Measurements from ENCODE around the gene JUN. TPM values are rescaled to one million over a fixed set of nuclear protein-coding genes. Genes with fewer than 3 reads are reported as not detected.
A peak's percentile ranks its signal among the peaks of the same experiment; 100 is the strongest.

Gene JUN
- total and polyA plus RNA-seq, 12 donors = 47.0 to 209 (median 78.0) TPM

GRCh38 chr1:58781541-58782177 lies 2.2 kb downstream of the JUN start:
- Histone ChIP-seq H3K36me3 (peaks cover 0 to 19% (median 6%) of the 10 kb centered on the region in 9 donors), H3K4me1 (peaks cover 0 to 33% (median 22%) of the 10 kb centered on the region in 9 donors), H3K4me3 (peak overlapping the region; percentile 74 to 97 (median 94)), H3K27me3 (no peaks in the 10 kb centered on the region), H3K9me3 (no peaks in the 10 kb centered on the region), H3K27ac (peak overlapping the region; percentile 97 to 100 (median 100))
- intact Hi-C loops (cut with DNase I) = loop anchor here (2.0 to 10.0 kb wide), 20 partner anchors 121 to 976 kb away; partner anchors contain the start of gene FGGY (in 4 of the 10)
- DNase-seq (peak; percentile 78 to 82), ATAC-seq (no peak)
- peak; percentile 33 to 62 (median 50) for TF ChIP-seq CTCF (IDR thresholded peaks at IDR 0.05)
- WGBS, 2 donors = 1 to 2% methylated on average over 32 of the region's 32 CpGs

GRCh38 chr1:58780836-58781452 lies 2.9 kb downstream of the JUN start:
- ATAC-seq (no peak), DNase-seq (no peak)
- Histone ChIP-seq H3K36me3 (peaks cover 0 to 19% (median 6%) of the 10 kb centered on the region in 9 donors), H3K9me3 (no peaks in the 10 kb centered on the region), H3K27ac (peak overlapping the region in 8 of 10 donors; percentile 9 to 100 (median 100)), H3K4me3 (peak overlapping the region; percentile 74 to 97 (median 94)), H3K27me3 (no peaks in the 10 kb centered on the region), H3K4me1 (peaks cover 0 to 28% (median 20%) of the 10 kb centered on the region in 9 donors)
- intact Hi-C loops (cut with DNase I) = loop anchor here in 9 of 10 donors (5.0 to 10.0 kb wide), 19 partner anchors 121 to 976 kb away; partner anchors contain the start of gene FGGY (in 1 of the 9)
- 17 to 28% methylated on average over 2 of the region's 2 CpGs for WGBS, 2 donors
- TF ChIP-seq CTCF (IDR thresholded peaks at IDR 0.05) = no peak

- Histone ChIP-seq H3K4me3 (peak overlapping the region; percentile 74 to 97 (median 94)), H3K27me3 (no peaks in the 10 kb centered on the region), H3K27ac (peak overlapping the region in 8 of 10 donors; percentile 21 to 100 (median 100)), H3K9me3 (no peaks in the 10 kb centered on the region), H3K36me3 (peaks cover 0 to 19% (median 6%) of the 10 kb centered on the region in 9 donors), H3K4me1 (peaks cover 0 to 23% (median 20%) of the 10 kb centered on the region in 9 donors)
- DNase-seq = no peak
- TF ChIP-seq CTCF (IDR thresholded peaks at IDR 0.05) = no peak
- intact Hi-C loops (cut with DNase I) = loop anchor here in 9 of 10 donors (5.0 to 10.0 kb wide), 19 partner anchors 122 to 977 kb away; partner anchors contain the start of gene FGGY (in 1 of the 9)
- no peak for ATAC-seq
These were observed 3.4 kb downstream of the JUN start for GRCh38 chr1:58780411-58780810.

GRCh38 chr1:58779801-58780382 lies 4.0 kb downstream of the JUN start:
- H3K36me3 ChIP-seq = peaks cover 0 to 19% (median 6%) of the 10 kb centered on the region in 9 donors
- peak overlapping the region in 9 of 10 donors; percentile 74 to 97 (median 94) for H3K4me3 ChIP-seq
- no peaks in the 10 kb centered on the region for H3K27me3 ChIP-seq
- ATAC-seq (no peak), DNase-seq (peak in 1 of 2 donors; percentile 48)
- peak overlapping the region in 8 of 10 donors; percentile 21 to 100 (median 99) for H3K27ac ChIP-seq
- 22 to 29% methylated on average over 4 of the region's 4 CpGs for WGBS, 2 donors
- no peak for TF ChIP-seq CTCF (IDR thresholded peaks at IDR 0.05)
- peaks cover 0 to 23% (median 18%) of the 10 kb centered on the region in 9 donors for H3K4me1 ChIP-seq
- no peaks in the 10 kb centered on the region for H3K9me3 ChIP-seq
- intact Hi-C loops (cut with DNase I) = loop anchor here (5.0 to 10.0 kb wide), 21 partner anchors 38 to 977 kb away; partner anchors contain the start of gene FGGY (in 2 of the 10)

Data from heart right ventricle (tissue), 16 donors.